Astrocyte of the hippocampus (primary cell): ENCODE results near the gene PAGR1.
"Not testable (repeated sequence)": the region's sequence is repeated elsewhere in the genome, so short reads cannot be mapped to it uniquely, and the experiment has no call there.

Source experiments
- DNase-seq: peaks from one replicate; pipeline ENCODE4 v3.0.0; 2011; ENCODE audit warnings: low read depth, low spot score

PAGR1 gene

DNA sequence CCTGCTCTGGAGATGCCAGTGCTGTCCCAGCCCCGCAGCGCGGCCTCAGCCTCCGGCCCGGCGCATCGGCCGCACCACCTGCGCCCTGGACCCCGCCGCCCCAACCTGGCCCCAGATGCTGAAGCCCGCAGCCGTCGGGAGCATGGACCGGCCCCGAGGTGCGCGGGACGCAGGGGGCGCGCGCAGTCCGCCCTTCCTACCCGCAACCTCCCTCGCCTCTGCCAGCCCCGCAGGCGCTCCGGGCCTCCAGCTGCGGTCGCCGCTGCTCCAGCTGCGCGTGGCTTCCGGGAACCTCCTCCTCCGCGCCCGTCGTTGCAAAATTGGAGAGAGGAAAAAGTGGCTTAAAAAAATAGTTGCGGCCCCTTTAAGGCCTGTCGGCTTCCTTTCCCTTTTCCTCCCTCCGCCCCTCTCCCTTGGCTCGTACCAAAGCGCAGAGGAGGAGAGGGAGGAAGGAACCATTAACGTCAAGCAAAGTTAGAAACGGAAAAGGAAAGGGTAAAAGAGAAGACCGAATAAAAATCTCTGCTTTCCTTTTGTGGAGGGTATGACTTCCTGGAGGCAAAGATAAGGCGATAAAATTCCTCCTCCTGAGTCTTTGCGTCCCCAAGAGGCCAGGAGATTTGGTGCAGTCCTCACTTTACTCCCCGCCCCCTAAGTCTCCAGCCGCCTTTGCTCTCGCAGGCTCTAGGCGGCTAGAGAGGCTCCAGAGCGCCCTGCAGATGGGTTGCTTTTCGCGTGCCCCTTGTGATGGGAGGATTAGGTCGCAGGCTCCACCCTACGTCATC, 47.1 kb downstream of the PAGR1 start, which contains the start of gene CDIPT:
Gene CDIPT, minus strand, starts transcription at position 343 of the 785 bp plus-strand sequence. CDS start 369 bp downstream, outside the sequence.
- DNase-seq, result peak; percentile 98

DNA sequence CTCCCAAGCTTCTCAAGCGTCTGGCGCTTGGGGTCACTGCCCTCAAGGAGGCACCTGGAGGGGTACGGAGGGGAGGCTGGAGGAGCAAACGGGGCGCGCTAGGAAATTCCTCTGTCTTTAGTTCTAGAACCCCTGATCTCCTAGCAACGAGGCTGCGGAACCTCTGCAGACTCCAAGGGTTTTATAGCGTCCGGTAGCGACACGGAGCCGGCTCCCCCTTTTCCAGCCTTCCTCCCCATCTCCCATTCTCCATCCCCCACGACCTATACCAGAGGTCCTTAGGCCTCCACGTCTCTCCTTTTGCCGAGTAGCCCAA, 47.7 kb downstream of the PAGR1 start:
- DNase-seq, result no peak

DNA sequence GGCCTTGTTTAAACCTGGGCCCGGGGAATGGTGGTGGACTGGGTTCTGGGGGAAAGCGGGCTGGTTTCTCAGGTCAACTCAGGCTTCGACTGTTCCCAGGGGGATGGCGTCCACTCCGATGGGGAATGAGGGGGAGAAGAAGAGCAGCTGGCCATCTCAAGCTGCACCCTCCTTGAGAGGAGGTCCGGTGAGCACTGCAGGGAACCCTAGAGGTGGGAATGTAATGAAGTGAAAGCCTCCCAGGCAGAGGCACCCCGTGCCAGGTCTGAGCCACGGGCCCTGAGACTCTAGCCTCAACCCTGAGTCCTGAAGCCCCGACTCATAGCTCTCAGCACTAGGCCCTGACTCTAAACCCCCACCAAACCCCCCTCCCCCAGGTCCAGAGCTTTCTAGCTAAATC, 48.3 kb downstream of the PAGR1 start:
- DNase-seq, result no peak

DNA sequence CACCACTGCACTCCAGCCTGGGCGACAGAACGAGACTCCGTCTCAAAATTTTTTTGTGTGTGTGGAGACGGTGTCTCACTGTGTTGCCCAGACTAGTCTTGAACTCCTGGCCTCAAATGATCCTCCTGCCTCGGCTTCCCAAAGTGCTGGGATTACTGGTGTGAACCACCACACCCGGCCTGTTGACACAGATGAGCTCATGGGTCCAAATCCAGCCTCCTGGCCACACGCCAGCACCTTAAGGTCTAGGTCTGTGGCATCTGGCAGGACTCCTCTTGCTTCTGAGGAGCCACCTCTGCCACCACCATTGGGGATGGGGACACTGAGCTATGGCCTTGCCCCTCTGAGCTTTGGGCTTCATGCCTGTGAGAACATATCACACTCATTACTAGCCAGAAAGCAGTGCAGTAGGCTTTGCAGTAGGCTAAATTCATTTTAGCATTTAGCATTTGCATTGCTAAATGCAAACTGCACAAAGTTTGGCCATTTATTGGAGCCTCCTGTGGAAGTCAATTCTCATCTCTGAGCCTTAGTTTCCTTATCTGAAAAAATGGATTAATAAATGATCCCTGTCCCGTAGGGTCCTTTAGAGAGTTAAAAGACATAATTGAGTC, 52.6 kb downstream of the PAGR1 start:
- no peak for DNase-seq

DNA sequence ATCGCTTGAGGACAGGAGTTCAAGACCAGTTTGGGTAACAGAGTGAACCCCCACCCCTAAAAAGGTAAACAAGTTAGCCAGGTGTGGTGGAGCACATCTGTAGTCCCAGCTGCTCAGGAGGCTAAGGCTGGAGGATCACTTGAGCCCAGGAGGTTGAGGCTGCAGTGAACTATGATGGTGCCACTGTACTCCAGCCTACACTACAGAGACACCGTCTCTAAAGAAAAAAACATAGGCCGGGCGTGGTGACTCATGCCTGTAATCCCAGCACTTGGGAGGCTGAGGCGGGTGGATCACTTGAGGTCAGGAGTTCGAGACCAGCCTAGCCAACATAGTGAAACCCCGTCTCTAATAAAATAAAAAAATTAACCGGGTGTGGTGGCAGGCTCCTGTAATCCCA, 53.1 kb downstream of the PAGR1 start:
- DNase-seq, result not testable (repeated sequence)
